Raji (cell line): Measurements from ENCODE around the gene ASTN2.

Source experiments
- POLR2A ChIP-seq: IDR thresholded peaks from 2 replicates; pipeline ENCODE4 v1.6.1; 2011; ENCODE audit warnings: low read depth, low read length, control low read depth; ENCODE audit not compliant: insufficient read depth

ASTN2 gene

DNA sequence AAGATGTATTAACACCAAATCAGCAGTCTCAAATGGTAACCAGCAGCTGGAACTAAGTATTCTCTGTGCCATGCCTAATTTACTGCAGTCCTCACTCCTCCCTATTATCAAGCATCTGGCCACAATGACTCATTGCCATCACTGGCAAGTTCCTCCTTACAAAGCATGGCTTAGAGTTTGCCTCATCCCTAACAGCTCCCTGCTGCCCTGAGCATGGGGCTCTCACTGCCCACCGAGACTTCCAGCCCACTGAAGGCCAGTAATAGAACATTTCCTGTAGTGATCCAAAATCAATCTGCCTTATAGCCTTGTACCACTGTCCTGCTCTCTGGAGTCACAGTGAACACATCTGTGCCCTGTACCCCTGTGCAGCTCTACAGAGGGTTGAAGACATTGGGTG, 939.7 kb downstream of the ASTN2 start:
- TF ChIP-seq POLR2A, result no peak

DNA sequence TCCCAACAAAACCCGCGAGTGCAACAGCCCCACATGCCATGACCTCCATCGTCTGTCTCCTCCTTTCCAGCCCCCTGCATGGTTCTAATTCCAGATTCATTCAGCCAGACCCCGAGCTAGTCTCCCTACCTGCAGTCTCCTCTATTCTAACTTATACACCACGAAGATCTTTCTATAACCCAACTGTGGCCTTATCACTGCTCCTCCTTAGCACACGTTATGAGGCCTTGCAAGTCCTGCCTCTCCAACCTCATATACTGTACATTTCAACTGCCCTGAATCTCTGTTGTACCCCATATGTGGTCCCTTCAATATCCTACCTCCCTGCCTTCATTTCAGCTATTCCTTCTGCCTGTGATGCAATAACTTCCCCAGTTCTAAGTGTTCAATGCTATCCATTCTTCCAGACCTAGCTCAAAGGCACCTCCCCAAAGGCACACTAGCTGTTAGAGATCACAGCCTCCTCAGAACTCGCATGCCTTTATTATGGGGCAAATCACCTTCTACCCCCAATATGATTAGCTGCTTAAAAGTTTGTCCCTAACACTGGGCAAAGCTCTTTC, 942.8 kb downstream of the ASTN2 start:
- no peak for TF ChIP-seq POLR2A

DNA sequence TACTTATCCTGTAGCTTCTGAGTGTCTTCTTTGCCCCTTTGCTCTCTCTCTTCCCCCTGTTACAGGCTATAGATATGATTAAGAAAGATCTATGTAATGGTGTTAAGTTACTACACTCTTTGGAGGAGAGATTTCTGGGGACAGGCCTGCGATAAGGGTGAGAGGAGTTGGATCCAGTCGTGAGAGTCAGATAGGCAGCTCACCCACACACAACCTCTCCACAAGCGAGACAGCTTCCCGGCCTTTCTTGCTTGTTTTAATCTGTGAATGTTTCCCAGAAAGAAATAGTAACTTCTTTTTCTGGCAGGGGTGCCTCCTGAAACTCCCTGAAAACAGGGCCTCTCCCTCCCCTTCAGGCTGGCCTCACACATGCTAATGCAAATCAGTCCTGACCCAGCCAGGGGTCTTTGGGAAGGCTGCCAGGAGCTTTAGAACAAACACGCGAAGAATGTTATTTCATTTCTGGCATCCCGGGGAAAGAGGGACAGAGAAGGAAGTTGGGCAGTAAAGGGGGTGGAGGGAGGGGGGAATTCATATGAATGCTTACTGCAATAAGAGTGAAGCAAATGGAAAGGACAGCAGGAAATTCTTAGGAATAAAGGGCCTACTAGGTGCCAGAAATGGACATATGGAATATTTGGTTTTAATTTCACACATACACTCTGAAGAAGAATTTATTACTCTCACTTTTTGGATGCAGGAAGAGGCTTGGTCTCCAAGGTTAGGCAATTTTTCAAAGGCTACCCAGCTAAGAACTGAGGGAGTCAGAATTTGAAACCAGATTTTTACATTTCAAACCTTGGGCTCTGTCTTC, 943.6 kb downstream of the ASTN2 start:
- no peak for TF ChIP-seq POLR2A

- TF ChIP-seq POLR2A, result no peak
These were observed 945.9 kb downstream of the ASTN2 start for GRCh38 chr9:116468793-116469527.

GRCh38 chr9:116468369-116468768, 946.5 kb downstream of the ASTN2 start:
- no peak for TF ChIP-seq POLR2A

DNA sequence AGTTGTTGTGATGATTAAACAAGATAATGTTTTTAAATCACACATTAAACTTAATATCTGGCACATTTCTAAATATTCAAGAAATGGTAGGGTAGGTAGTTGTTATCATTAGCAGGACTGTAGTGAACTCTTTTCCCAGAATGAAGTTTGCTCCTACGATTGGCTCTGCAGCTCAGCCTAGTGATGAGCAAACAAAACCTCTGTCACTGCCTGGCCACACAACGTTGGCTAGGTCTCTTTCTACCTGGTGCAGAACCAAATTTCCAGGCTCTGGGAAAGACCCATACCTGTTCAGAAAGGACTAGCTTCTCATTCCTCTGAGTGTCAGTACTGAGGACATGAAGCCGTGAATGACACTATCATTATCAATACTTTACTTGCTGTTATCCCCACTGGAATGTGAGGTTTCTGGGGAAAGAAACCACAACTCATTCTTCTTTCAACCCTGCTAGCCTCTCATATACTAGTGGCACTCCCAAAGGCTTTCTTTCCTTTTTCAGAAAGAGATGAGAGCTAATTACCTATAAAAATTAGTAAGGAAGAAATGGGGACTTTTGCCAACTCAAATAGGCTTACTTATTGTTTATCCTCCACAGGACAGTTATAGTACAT, 947.0 kb downstream of the ASTN2 start:
- no peak for TF ChIP-seq POLR2A

- TF ChIP-seq POLR2A, result no peak
These were observed 948.3 kb downstream of the ASTN2 start for GRCh38 chr9:116466271-116467235.

- no peak for TF ChIP-seq POLR2A
These were observed 949.1 kb downstream of the ASTN2 start for GRCh38 chr9:116465576-116466270.

DNA sequence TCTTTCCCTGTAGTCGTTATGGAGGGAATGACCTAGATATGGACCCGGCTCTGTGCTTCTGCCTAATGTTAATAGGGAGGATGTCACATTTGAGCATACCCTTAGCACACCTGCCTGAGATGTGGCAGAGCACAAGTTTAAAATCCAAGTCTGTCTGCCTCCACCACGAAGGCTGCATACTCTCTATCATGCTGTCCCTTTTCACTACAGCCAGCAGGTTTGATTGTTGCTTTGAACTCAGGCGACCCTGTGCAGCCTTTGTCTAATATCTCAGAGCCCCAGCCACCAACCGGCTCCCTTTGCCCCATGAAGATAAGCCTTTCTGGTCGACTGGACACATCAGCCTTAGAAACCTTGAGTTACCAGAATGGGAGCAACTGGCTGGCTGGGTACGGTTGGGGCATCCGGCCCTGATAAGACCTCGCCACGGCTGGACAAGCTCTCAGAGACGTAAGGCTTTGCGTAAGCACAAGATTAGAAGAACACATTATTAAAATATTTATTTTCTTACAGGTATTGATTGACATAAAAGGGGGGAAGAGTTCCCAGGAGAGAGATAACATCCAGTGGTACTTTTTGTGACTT, 949.8 kb downstream of the ASTN2 start:
- no peak for TF ChIP-seq POLR2A

GRCh38 chr9:116464423-116464822, 950.4 kb downstream of the ASTN2 start:
- no peak for TF ChIP-seq POLR2A

DNA sequence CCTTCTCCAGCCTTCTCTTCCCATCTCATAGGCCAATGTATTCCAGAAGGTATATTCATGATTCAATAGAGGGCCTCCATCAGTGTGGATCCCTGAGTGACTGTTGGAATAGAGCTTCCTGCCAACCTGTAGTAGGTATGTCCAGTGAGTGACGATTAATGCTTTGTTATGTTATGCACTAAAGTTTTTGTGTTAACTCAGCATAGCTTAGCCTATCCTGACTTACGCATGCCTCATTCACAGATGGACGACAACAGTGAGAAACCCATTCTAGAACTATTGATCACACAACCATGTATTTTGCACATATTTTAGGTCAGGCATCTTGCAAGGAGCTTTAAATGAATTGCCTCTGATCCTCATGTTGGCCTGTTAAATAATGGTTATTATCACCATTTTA, 953.2 kb downstream of the ASTN2 start:
- no peak for TF ChIP-seq POLR2A

GRCh38 chr9:116460026-116460425, 954.8 kb downstream of the ASTN2 start:
- no peak for TF ChIP-seq POLR2A

DNA sequence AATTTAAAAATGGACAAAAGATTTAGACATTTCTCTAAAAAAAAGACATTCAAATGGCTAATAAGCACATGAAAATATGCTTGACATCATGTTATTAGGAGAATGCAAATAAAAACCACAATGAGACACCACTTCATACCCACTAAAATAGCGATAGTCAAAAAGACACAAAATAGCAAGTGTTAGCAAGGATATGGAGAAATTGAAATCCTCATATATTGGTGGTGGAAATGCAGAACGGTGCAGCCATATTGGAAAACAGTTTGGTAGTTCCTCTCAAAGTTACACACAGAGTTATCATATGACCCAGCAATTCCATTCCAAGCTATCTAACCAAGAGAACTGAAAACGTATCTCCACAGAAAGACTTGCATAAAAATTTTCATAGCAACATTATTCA, 955.3 kb downstream of the ASTN2 start:
- TF ChIP-seq POLR2A, result no peak
